GM12864 (cell line): ENCODE measurements around the gene DIP2C.
"Not testable (repeated sequence)": the region's sequence is repeated elsewhere in the genome, so short reads cannot be mapped to it uniquely, and the experiment has no call there.

ENCODE experiments used
- DNase-seq: peaks from one replicate; pipeline ENCODE4 v3.0.0-alpha.2; 2011; ENCODE audit warnings: low read depth
- H3K4me3 ChIP-seq: 2 replicates; pipeline ENCODE4 v1.5.1; 2011; ENCODE audit warnings: mild to moderate bottlenecking, low read depth, low read length, control low read depth
- CTCF ChIP-seq: IDR thresholded peaks from 2 replicates; pipeline ENCODE4 v1.5.1; 2011; ENCODE audit warnings: low read depth, mild to moderate bottlenecking, moderate library complexity, low read length, control low read depth, inconsistent platforms; ENCODE audit errors: missing control alignments

DIP2C gene

GRCh38 chr10:599767-600166, 89.7 kb downstream of the DIP2C start:
- H3K4me3 ChIP-seq, result no peak overlapping the region
- no peak for DNase-seq
- TF ChIP-seq CTCF, result no peak

- no peak for DNase-seq
- H3K4me3 ChIP-seq, result no peak overlapping the region
- no peak for TF ChIP-seq CTCF
Observed at GRCh38 chr10:598415-599170, 90.9 kb downstream of the DIP2C start.

- DNase-seq, result no peak
- H3K4me3 ChIP-seq, result no peak overlapping the region
- no peak for TF ChIP-seq CTCF
Observed at GRCh38 chr10:597976-598375, 91.5 kb downstream of the DIP2C start.

- DNase-seq, result no peak
- H3K4me3 ChIP-seq, result no peak overlapping the region
- no peak for TF ChIP-seq CTCF
Observed at GRCh38 chr10:596725-597345, 92.6 kb downstream of the DIP2C start.

GRCh38 chr10:596131-596530, 93.3 kb downstream of the DIP2C start:
- DNase-seq, H3K4me3 ChIP-seq: not testable (repeated sequence)

GRCh38 chr10:595473-595872, 94.0 kb downstream of the DIP2C start:
- H3K4me3 ChIP-seq, result no peak overlapping the region
- DNase-seq, result no peak
- no peak for TF ChIP-seq CTCF

GRCh38 chr10:594584-595270, 94.7 kb downstream of the DIP2C start:
- DNase-seq, result no peak
- no peak overlapping the region for H3K4me3 ChIP-seq
- TF ChIP-seq CTCF, result no peak
